D341Med (cell line): Measurements from ENCODE around the gene SMIM41.

Experiments used
- DNase-seq: peaks from one replicate; pipeline ENCODE4 v3.0.0; 2012; ENCODE audit warnings: low spot score

The SMIM41 gene

GRCh38 chr12:52147367-52147963 lies 68.0 kb downstream of the SMIM41 start:
- DNase-seq = no peak

- no peak for DNase-seq
Observed at GRCh38 chr12:52147964-52148463, 68.5 kb downstream of the SMIM41 start.

- DNase-seq = no peak
Observed at GRCh38 chr12:52148464-52149181, 69.1 kb downstream of the SMIM41 start.

GRCh38 chr12:52149182-52149641 lies 69.7 kb downstream of the SMIM41 start:
- DNase-seq = no peak

- no peak for DNase-seq
Observed at GRCh38 chr12:52149651-52150241, 70.2 kb downstream of the SMIM41 start.

- no peak for DNase-seq
Observed at GRCh38 chr12:52151153-52151836, 71.8 kb downstream of the SMIM41 start.

- DNase-seq = peak; percentile 92
Observed at GRCh38 chr12:52151837-52152783, 72.6 kb downstream of the SMIM41 start.

GRCh38 chr12:52152905-52153317 lies 73.4 kb downstream of the SMIM41 start:
- DNase-seq = no peak

- no peak for DNase-seq
Observed at GRCh38 chr12:52155048-52155868, 75.8 kb downstream of the SMIM41 start.

- DNase-seq = no peak
Observed at GRCh38 chr12:52156311-52156710, 76.8 kb downstream of the SMIM41 start.

GRCh38 chr12:52156757-52157565 lies 77.5 kb downstream of the SMIM41 start:
- peak; percentile 86 for DNase-seq

- DNase-seq = no peak
Observed at GRCh38 chr12:52157566-52158150, 78.2 kb downstream of the SMIM41 start.
